Activated CD4-positive, CD25-positive, alpha-beta regulatory T cell treated with anti-CD3 and anti-CD28 coated beads, Interleukin-2, amount 50 U/mL, for 16 hours (primary cell): ENCODE results near the gene FBRS.
"Not testable (repeated sequence)": the region's sequence is repeated elsewhere in the genome, so short reads cannot be mapped to it uniquely, and the experiment has no call there.

ENCODE experiments used
- DNase-seq: peaks from one replicate; pipeline ENCODE4 v3.0.0-alpha.2; 2020; ENCODE audit warnings: low read depth, low spot score

The FBRS gene

GRCh38 chr16:30664616-30665109, 6.4 kb downstream of the FBRS start:
- DNase-seq, result no peak

- no peak for DNase-seq
Measured at GRCh38 chr16:30665155-30665829, 7.1 kb downstream of the FBRS start.

GRCh38 chr16:30665830-30666190, 7.6 kb downstream of the FBRS start:
- DNase-seq, result no peak

GRCh38 chr16:30666681-30667080, 8.4 kb downstream of the FBRS start:
- no peak for DNase-seq

GRCh38 chr16:30667361-30667905, 9.2 kb downstream of the FBRS start:
- no peak for DNase-seq

- DNase-seq, result no peak
Measured at GRCh38 chr16:30668393-30668792, 10.2 kb downstream of the FBRS start.

- no peak for DNase-seq
Measured at GRCh38 chr16:30669026-30669902, 11.0 kb downstream of the FBRS start.

GRCh38 chr16:30669903-30670824, 11.9 kb downstream of the FBRS start:
- DNase-seq, result no peak

GRCh38 chr16:30675143-30675542, 16.9 kb downstream of the FBRS start:
- no peak for DNase-seq

- no peak for DNase-seq
Measured at GRCh38 chr16:30677931-30678585, 19.8 kb downstream of the FBRS start.

- no peak for DNase-seq
Measured at GRCh38 chr16:30678586-30678970, 20.3 kb downstream of the FBRS start.

GRCh38 chr16:30680326-30680725, 22.1 kb downstream of the FBRS start:
- DNase-seq, result no peak

GRCh38 chr16:30688701-30689100, 30.5 kb downstream of the FBRS start:
- DNase-seq, result no peak

GRCh38 chr16:30691907-30692306, 33.7 kb downstream of the FBRS start:
- DNase-seq, result no peak

GRCh38 chr16:30692396-30693064, 34.3 kb downstream of the FBRS start:
- no peak for DNase-seq

GRCh38 chr16:30694926-30695693, 36.9 kb downstream of the FBRS start:
- DNase-seq, result no peak

GRCh38 chr16:30696646-30697045, 38.4 kb downstream of the FBRS start:
- not testable (repeated sequence) for DNase-seq

- DNase-seq, result no peak
Measured at GRCh38 chr16:30697264-30698138, 39.3 kb downstream of the FBRS start.
